Motor neuron (in vitro differentiated cells): Measurements from ENCODE around the gene UBE2L5. TPM values are rescaled to one million over a fixed set of nuclear protein-coding genes. Genes with fewer than 3 reads are reported as not detected.

Experiments
- ATAC-seq, 8 experiments: fragments of 200-7000 bp; cut with Tn5 transposase; replicated peaks in 6 of 8; 2 replicates each; pipeline ENCODE4 v1.8.0; 2021; ENCODE audit warnings: mild to moderate bottlenecking in 8 of 8, moderate library complexity in 8 of 8
- H3K27ac ChIP-seq, 2 donors: fragments of 250-450 bp; sonication (Bioruptor Pico); 2 replicates each; pipeline ENCODE4 v1.9.0; 2021; ENCODE audit warnings: antibody characterized with exemption in 2 of 2, mild to moderate bottlenecking in 2 of 2, moderate library complexity in 1 of 2
- H3K4me1 ChIP-seq, 2 donors: fragments of 250-450 bp; sonication (Bioruptor Pico); replicated peaks in 1 of 2; 2 replicates each; pipeline ENCODE4 v1.6.1; 2021; ENCODE audit warnings: antibody characterized with exemption in 2 of 2, mild to moderate bottlenecking in 2 of 2, moderate library complexity in 1 of 2
- H3K4me3 ChIP-seq, 5 donors: fragments of 250-450 bp; sonication (Bioruptor Pico); 2 replicates each; pipeline ENCODE4 v1.9.0; 2021; ENCODE audit warnings: antibody characterized with exemption in 5 of 5, mild to moderate bottlenecking in 5 of 5, moderate library complexity in 4 of 5
- WGBS, 10 experiments: fragments of 450-650 bp; shearing (Covaris generic); methylation state at CpG; one replicate each; pipeline ENCODE4 v1.0.0; 2022; 5-methylcytosine and 5-hydroxymethylcytosine counted together
- in situ Hi-C, 9 experiments: fragments of 400-800 bp; cut with MboI; loops; one replicate each; pipeline ENCODE4 v1.15.0; 2021; ENCODE audit warnings: low sequenced_read_pairs in 9 of 9, low pct_unique_long_range_greater_than_20kb in 2 of 9; ENCODE audit not compliant: unreplicated experiment in 9 of 9
- total RNA-seq, 8 experiments: library from RNA; unstranded; fragments of 300-600 nt; gene quantifications; 2 replicates each; pipeline versions ENCODE4 v1.2.3 to v1.2.4, GENCODE V29; 2022

Gene UBE2L5
- total RNA-seq, 8 experiments from 2014 or later, result 0.05 to 1.1 (median 0.43) TPM; not detected in 2

DNA sequence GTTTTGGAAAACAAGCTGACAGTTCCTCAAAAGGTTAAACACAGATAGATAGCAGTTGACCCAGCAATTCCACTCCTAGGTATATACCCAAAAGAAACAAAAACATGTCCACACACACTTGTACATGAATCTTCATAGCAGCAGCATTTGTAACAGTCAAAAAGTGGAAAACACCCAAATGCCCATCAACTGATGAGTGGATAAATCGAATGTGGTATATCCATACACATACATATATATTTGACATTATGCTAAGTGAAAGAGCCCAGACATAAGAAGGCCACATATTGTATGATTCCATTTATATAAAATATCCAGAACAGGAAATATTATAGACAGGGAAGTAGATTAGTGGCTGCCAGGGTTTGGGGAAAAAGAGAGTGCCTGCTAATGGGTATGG lies 51.4 kb downstream of the UBE2L5 start:
- no peak for ATAC-seq
- Histone ChIP-seq H3K4me1 (no peaks in the 10 kb centered on the region), H3K27ac (no peak overlapping the region), H3K4me3 (no peak overlapping the region)
- 63 to 100% (median 86%) methylated on average over 1 of the region's 1 CpG; no CpG with 5 or more reads in 7 of the 10 experiments for WGBS, 10 experiments
- in situ Hi-C loops, result loop anchor here in 3 of 9 experiments (25.0 kb wide), 1 partner anchor 336 kb away; no protein-coding TSS in a partner anchor

DNA sequence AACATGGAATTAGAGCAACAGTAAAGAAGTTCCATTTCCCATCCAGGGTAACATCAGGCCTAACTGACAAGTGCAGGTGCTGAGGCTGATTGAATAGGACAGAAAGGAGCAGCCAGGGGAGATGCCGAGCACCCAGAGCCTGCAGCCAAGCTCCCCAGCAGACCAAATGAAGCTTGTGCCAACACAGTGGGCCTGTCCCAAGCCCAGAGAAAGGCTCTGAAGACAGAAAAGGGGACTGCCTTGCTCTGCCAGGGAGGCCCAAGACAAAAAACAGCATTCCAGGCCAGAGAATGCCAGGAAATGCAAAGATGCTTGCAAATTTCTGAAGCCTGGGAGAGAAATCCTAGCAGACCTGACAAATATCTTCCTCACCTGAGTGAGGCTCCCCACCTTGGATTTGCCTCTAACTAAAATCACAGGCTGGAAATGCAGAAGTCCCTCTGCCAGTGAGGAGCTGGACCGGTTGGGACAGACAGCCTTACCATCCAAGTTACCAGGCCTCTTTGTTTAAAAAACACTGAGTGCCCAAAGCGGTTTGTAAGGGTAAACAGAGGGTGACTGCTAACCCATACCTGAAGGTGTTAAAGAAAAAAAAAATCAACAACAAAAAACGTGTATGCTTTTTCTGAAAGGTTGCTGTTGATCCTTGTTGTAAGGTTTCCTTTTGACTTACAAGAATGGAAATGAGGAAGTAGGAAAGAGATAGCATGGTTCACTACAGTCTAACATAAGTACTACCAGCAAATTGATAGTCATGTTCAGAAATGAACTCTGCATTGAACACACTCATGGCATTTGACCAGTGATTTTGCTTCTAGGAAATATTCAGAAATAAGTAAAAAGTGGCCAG lies 55.3 kb downstream of the UBE2L5 start:
- 20 to 88% (median 53%) methylated on average over 1 to 4 of the region's 4 CpGs for WGBS, 10 experiments
- in situ Hi-C loops, result no loop called here
- ATAC-seq, result peak in 1 of 8 experiments; percentile 10
- H3K4me3 ChIP-seq, result no peak overlapping the region
- H3K27ac ChIP-seq, result no peak overlapping the region
- H3K4me1 ChIP-seq, result peaks cover 0 to 2% of the 10 kb centered on the region in 2 donors

Other genes with a start within 250 kb of the UBE2L5 start
- gene KATNAL1, start 114.9 kb upstream of the UBE2L5 start, total RNA-seq, result 10 to 100 TPM in 5 of 8 experiments, 1 to 10 TPM in 3; 5.2 to 46.6 (median 36.6) TPM
- gene HMGB1, start 43.4 kb downstream of the UBE2L5 start, total RNA-seq, result 100 to 1,000 TPM; 258 to 721 (median 367) TPM
- gene USPL1, start 195.4 kb downstream of the UBE2L5 start, total RNA-seq, result 10 to 100 TPM; 10.8 to 32.5 (median 25.2) TPM